ENCODE data around the gene SIX3.

SIX3 gene

DNA sequence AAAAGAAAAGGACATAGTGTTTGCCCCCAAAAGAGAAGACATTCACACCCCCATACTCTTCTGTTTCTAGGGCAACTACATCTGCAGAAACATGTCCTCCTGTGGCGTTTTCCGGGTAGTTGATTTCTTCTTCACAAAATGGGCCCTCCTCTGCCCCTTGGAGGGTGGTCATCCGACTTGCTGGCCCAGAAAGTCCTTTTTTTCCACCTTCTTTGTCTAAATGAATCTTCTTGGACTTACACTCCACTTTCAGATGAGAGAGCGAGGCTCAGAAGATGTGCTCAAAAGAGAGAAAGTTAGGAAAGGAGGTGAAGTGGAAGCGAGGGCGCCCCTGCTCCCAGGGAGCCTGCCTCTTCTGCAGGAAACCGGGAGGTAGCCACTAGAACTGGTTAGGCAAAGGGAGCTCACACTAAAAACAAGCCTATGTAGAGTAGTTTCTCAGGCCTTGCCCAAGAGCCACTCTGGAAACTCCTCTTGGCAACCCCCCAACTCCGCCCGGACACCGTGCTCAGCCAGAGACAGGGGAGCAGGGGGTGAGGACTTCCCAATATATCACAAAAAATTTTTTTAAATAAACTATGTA lies 10.2 kb upstream of the SIX3 start:
- DNase-seq, result no peak

DNA sequence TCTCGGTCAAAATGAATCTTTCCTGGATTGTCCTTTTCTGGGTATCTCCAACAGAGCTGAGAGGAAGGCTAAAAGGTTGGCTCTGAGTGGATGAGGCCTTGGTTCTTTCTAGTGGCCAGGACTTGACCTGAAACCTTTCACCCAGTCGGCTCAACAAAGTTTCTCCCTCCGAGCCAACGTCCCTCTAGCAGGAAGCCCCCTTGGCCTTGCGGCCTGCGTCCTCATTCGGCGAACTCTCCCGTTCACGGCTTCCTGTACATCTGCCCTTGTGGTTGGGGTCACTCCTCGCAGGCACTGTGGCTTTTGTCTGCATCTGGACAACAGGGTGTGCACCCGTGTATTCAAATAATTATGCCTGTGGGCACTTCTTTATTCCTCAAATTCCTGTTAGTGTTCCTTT lies 9.4 kb upstream of the SIX3 start:
- no peak for DNase-seq

DNA sequence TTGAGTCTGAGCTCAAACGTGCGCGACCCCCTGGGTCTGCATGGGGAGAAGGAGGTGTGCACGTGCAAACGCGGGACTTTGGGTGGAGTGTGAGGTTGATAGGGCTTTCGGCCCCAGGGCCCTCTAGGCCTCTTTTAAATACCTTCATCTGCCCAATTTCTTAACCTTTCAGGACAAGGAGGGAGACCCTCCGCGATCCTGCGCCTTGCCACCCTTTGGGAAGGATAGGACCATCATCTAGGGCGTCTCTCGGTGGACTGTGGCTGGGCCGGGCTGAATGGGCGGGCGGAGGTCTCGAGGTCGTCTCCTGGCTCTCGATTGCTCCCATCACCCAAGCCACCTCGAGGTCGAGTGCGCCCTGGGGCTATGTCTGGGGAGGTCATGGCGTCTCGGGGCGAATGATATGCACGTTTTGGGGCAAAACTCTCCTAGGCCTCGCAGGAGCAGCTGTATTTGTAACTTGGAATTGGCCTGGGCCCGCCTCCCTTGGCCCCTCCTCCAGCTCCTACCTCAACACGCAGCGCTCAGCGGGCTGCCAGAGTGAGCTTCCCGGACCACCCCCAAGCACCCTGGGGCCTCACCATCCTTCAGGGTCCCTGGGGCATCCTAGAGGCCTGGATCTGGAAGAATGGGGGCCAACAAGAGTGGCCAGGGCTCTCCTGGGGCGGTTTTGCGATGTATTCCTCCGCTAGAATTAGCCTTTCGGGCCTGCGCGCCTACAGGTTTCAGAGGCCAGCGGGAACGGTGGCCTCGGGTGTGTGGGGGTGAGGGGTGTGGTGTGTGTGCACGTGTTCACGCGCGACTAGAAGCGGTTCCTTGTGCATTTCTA lies 8.7 kb upstream of the SIX3 start:
- no peak for DNase-seq

DNA sequence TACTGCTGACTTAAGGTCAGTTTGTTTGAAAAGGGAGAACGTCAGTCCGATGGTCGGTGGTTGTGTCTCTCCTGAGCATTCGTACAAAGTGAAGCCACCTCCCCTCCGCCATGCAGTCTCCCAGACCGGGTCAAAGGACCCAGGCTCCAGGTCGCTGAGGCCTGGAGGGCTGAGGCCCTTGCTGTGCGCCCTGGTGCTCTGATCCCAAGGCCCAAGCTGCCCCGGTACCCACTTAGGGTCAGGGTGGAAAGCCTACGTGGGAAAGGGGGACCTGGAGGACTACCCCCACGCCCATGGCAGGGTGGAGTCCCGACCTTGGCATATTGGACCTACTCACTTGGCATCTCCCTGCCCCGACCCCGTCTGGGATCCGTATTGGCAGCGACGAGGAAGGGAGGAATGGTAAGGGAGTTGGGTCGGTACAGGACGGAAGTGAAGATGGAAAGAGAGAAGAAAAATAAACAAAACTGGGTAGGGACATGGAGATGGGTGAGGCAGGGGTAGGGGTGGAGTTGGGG lies 8.0 kb upstream of the SIX3 start:
- no peak for DNase-seq

DNA sequence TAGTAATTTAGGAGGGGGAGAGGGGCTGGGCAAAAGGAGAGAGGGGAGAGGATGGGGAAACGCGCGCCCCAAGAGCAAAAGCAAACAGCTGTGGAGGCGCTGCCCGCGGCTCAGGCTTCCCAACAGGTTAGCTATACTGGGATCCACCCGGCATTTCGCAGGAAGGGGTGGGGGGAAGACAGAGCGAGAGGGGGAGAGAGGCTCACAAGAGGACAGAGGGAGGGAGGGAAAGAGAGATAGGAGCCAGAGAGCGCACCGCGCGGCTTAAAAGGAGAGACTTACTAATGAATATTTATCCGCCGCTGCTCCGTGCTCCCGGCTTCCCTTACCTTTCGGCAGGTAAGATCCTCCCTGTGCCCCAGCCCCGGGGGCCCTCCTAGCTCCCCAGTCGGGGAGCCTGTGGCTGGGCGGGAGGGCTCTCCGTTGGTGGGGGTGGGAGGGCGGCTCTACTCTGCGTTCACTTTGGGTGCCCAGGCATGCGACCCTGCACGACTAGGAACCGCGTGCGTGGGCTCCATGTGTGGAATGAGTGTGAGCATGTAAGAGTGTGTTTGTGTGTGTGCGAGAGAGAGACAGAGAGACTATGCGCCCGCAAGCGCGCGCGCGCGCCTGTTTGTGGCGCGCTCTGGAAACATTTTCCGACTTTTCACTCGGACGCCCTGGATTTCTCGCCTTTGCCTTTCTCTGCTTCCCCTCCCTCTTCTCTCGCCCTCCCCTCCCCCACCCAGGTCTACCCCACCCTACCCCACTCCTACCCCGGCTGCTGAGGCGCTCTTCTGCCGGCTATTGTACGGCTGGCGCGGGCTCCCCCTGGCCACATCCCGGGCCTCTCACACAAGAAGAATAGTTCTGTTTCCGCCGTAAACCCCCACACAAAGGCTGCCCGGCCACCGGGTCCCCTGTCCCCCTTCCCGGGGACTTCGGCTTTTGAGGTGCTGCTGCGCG lies 7.2 kb upstream of the SIX3 start:
- DNase-seq, result no peak

DNA sequence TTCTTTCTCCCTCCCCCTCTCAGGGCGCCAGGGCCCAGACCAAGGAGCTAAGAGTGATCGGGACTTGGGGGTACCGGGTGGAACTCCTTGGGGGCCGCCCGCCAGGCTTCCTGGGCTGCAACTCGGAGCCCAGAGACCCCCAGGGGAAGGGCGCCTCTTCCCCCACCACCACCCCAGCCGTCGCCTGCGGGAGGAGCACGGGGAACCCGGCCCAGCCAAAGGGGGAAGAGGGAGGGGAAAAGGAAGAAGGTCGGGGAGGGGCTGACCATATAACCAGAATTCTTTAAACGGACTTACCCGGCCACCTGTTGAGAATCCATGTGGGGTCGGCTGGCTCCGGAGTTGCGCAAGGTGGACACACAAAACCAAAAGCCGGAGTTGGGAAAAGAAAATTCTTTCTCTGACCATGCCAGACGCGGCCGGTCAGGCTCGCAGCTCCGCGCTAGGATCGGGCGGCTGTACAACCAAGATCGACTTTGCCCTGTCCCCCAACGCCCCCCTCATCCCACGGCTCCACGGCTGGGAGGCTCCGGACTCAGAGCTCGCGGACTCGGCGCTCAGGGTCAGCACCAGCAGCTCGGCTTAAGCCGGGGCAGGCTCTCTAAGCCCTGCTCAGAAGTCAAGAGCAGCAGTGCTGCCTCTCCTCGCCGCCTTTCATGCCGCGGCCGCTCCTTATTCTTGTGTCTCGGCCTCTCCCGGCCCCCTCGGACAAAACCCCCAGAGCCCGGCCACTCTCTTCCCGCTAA lies 6.3 kb upstream of the SIX3 start:
- DNase-seq, result no peak

DNA sequence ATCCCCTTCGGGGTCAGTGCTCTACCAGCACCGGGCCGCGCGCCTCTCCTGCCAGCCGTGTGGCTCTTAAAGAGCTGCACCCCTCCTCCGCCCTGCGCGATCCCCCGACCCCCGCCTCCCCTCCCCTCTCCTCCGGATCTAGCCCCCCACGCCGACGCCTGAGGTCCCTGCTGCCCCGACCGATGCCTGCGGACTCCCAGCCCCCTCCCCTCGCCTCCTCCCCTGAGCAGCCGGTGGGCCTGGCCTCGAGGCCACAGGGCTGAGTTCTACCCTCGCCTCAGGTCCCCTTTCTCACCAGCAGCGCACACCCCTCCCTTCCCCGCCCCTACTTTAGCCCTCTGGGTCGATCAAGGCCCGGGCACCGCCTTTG lies 5.8 kb upstream of the SIX3 start:
- no peak for DNase-seq

DNA sequence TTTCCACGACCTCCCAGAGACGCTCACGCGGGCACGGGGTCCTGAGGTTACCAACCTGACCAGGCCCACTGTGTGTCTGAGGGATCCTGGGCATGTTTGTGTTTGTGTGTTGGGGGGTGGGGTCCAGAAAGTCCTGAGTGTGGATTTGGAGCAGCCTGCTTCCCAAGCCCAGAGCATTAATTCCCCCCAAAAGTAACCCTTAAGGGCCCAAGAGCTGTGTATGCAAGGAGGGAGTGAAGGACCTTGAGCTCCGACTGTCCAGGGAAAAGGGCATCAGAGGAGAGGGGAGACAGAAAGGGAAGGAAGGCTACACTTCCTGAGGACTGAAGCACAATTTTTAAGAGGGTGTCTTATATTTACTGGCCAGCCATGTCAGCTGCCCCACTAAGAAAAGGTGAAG lies 5.2 kb upstream of the SIX3 start:
- no peak for DNase-seq

DNA sequence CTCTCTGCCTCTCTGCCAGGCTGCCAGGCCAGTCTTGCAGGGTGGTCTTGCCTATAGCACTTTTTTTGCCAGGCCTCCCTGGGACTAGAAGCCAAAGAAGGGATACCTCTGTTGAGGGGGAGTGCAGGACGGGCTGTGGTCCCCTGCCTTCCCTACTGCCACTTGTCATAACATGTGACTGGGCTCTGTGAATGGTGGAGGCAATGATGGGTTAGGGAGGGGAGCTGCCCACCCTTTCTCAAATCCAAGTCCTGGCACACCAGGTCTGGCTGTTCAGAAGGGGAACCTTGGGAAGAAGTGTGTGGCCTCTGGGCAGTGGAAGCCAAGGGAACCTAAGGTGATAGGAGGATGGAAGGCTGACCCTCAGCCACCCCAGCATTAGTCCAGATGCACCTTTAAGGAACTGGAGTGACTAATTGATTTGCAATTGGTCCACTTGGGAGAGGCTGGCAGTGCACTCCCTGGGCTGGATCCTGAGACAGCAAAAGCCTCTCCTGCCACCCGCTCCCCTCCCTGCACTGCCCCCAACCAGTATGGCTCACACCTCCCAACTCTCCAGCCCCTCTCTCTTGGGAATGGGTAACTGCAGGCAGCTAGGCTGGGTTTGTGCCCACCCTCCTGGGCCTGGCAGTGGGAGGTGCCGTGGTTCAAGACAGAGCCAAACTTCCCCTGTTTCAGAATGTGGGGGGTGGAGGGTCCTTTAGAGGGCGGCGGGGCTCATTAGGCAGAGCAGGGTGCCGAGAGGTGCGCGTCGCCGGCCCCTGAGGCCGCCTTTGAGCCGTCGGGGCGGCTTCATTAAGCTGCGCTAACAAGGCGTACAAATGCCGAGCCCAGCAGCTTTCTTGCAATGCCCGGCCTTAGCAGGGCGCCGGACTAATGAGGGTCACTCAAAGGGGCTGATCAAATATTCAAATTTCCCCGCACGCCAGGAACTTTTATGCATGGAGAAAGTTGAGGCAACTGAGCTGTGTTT lies 4.5 kb upstream of the SIX3 start:
- DNase-seq, result no peak

DNA sequence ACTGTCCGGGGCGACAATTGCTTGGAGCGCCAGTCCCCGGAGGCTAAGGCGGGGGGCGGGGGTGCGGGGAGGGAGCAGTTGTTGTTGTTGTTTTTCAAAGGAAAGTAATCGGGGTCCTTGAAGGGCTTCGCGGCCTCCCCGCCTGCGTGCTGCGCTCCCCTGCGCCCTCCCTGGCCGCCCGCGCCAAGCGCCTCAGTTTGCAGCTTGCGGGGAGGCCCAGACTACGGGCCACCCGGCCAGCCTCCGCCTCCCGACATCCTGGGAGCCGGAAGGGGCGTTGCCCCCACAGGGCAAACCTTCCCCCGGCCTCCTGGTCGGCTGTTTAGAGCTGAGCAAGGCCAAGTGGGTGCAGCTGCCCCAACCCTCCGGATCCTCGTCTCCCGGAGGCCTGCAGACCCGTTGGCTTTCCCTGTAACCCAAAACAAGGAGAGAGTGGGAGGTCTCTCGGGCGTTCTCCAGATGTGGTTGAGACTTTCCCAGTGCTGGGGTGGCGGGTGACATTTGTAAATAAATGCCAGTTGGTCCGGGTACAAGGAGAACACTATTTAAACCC lies 3.7 kb upstream of the SIX3 start:
- no peak for DNase-seq

DNA sequence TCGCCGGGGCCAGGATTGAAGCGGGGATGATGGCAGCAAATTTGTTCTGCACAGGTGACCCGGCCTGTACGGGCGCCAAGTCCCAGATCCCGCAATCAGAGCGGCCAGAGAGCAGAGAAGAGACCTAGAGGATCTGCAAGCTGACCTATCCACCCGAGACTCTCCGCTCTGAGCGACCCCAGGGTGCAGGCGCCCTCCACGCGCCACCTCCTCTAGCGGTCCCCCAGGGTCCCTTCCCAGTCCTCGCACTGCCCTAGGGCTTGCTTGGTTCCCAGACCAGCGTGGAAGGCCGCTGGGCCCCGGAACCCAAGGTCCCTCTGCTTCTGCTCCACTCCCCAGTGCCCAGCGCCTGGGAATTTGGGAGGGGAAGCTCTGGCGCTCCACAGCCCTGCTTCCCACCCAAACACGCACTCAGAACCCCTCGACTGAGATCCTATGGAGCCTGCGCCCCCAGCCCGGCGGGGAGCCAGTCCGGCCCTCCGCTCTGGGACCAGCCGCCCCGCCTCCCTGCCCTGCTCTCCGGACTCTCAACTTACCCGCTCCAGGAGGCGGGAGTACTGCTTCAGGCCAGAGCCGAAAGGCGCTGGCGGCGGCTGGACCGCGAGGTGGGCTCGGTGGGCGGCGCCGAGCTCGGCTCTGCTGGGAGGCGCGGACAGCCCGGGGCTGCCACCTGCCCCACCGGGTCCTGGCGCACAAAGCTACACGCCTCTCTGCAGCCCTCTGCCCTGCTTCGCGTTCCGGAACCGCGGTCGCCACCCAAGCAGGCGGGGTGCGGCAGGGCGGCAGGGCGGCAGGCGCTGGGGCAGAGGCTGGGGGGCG lies 3.0 kb upstream of the SIX3 start:
- no peak for DNase-seq

DNA sequence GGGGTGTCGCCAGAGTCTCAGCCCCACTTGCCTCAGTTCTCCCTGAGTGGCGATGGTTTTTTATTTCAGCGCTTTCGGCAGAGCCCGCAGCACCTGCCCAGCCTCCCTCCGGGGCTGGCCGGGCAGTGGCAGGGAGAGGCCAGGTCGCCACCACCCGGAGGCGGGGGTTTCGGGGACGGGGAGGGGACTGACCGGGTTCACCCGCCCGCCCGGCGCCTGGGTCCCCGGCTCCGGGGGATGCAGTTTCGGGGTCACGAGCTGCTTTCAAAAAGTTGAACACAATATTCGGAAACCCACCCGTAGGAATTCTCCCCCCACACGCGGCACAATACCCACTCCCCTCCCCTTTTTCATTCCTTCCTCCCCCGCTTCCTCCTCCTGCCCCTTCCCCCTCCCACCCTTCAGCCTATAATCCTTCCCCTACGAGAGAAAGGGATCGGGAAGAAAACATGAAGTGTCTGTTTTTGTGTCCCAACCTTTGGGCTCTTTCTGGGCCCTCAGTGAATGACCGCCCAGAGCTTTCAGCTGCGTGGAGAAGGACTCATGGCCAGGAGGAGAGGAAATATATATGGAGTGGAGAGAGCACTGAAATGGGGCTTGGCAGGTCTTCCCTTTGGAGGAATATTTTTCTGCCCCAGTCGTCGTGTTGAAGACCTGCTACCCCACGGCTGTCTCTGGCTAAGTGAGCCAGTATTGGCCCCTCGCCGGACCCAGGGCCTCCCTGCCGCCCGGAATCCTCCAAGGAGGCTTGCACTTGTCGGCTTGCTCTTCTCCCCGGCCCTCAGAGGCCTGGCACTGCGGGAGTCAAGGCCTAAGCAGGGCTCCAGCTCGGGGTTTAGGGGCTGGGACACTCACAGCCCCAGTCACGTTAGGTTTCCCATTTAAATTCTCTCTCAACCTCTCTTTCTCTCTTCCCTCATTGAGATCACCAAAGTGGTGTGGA lies 2.1 kb upstream of the SIX3 start:
- no peak for DNase-seq

DNA sequence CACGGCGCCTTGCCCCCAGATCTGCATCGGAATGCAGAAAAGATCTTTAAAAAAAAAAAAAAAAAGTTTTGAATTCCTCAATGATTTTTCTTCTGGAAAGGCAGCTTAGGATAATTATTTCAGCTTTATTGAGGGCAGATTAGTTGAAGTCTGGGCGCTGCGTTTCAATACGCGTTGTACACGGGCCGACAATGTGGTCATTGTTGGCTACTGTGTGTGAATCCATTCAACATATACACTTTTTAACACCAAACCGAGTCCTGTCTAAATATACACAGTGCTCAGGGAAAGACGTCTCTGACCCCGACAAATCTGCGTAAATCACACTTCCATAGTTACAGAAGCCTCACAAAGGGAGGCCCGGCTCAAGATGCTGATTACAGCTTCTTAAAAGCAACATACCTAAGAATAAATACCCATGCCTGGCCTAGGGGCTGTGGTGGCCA lies 1.4 kb upstream of the SIX3 start:
- DNase-seq, result no peak

DNA sequence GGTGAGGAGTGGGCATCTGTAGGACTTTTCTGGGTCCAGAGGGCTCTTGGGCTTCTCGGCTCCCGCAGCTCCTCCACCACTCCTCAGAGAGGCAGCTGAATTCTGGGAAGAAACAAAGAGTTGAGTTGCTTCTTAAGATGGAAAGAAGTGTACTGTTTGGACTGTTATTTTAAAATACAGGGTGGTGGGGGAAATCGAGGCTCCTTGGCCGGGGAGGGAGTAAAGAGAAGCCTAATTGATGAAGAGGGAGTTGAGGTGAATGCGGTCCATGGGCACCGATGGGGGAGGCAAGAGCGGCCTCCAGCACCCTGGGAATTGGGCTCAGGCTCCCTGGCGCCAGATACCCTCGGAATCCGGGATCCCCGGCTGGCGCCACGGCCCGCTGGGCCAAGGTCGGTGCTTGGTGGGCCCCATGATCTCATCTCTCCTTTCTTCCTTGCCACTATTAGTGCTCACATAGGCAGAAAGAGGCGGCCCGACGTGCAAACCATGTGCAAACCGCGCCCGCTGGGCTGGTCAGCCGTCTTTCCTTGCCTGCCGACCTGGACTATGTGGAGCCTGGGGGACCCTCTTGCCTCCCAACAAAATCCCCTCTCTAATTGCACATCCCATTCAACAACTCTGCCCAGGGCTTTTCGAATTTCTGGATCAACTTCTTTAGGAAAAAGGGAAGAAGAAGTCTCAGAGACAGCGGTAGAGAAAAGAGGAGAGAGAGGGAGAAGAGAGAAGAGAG lies 604 bp upstream of the SIX3 start:
- DNase-seq, result no peak

DNA sequence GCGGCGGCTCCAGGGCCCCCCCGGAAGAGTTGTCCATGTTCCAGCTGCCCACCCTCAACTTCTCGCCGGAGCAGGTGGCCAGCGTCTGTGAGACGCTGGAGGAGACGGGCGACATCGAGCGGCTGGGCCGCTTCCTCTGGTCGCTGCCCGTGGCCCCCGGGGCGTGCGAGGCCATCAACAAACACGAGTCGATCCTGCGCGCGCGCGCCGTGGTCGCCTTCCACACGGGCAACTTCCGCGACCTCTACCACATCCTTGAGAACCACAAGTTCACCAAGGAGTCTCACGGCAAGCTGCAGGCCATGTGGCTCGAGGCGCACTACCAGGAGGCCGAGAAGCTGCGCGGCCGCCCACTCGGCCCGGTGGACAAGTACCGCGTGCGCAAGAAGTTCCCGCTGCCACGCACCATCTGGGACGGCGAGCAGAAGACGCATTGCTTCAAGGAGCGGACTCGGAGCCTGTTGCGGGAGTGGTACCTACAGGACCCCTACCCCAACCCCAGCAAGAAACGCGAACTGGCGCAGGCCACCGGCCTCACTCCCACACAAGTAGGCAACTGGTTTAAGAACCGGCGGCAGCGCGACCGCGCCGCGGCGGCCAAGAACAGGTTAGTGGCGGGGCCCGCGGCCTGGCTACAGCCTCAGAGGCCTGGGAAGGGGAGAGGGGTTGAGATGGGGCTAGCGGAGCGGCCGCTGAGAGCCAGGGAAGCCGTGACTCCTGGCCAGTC lies 965 bp downstream of the SIX3 start:
- no peak for DNase-seq

DNA sequence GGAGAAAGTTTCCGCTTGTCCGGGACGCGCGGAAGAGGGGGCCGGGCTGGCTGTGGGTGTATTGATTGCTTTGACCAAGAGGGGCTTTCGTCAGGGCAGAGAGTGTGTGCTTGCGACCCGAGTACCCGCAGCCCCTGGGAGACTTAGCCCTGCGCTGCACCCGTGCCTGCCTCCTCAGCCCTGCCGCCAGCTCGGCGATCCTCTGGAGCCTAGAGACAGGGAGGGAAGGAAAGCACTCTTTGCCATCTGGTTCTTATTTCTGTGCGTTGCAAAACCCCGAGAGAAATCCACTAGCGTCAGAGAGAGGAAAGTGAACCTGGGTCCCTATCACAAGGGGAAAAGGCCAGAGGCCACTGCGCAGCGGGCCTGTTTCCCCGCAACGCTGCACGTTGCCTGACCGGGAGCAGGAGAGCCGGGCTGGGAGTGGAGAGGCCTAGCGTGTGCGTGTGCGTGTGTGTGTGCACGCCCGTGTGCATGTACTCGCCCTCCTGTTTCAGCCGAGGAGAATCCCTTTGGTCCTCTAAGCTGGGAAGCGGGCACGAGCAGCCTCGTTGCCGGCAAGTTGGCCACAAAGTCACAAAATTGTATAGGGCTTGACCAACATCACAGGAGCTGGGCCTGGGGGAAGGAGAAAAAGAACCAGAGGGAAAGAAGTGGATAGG lies 1.7 kb downstream of the SIX3 start:
- DNase-seq, result no peak

DNA sequence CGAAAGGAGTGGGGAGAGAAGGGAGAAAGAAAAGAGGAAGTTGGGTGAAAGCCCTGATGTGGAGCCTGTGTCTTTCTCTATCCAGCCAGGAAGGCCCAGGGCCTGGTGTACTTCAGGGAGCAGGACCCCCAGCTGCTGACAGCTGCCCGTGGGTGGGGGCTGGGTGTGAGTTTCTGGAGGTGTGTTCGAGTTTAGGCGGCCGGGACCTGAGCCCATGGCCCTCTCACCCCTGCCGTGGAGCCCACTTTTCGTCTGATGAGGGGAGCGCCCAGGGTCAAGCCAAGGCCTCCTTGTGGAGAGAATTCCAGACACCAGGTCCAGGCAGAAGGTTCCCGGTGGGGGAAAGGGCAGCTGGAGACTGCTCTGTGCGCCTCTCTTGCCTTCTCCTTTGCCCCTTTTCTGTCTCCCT lies 2.2 kb downstream of the SIX3 start:
- no peak for DNase-seq

All from GDM1 (cell line).